Limb (tissue), 2 donors: Measurements from ENCODE around the gene FARP1.

Experiments used
- DNase-seq, 2 donors: peaks; one replicate each; pipeline ENCODE4 v3.0.0-alpha.2; 2016; ENCODE audit errors: extremely low spot score in 2 of 2

Gene FARP1

DNA sequence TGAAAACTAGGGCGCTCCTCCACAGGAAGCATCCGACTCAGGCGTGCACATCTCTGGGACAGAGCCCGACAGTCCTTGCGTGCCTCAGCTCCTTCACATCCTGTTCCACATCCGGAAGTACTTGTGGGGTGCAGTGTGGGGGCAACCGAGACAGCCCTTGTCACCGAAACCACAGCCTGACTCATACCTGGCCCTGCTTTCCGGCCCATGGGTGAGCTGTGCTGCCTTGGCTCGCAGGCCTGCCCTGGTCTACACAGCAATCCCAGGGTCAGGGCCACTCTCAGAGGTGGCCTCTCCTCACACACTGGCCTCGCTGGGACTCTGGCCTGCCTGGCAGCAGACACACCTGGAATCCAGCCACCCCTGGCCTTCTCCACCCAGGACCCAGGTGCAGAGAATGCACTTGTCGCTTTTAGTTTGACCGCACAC is 333.7 kb downstream of the FARP1 start:
- no peak for DNase-seq

DNA sequence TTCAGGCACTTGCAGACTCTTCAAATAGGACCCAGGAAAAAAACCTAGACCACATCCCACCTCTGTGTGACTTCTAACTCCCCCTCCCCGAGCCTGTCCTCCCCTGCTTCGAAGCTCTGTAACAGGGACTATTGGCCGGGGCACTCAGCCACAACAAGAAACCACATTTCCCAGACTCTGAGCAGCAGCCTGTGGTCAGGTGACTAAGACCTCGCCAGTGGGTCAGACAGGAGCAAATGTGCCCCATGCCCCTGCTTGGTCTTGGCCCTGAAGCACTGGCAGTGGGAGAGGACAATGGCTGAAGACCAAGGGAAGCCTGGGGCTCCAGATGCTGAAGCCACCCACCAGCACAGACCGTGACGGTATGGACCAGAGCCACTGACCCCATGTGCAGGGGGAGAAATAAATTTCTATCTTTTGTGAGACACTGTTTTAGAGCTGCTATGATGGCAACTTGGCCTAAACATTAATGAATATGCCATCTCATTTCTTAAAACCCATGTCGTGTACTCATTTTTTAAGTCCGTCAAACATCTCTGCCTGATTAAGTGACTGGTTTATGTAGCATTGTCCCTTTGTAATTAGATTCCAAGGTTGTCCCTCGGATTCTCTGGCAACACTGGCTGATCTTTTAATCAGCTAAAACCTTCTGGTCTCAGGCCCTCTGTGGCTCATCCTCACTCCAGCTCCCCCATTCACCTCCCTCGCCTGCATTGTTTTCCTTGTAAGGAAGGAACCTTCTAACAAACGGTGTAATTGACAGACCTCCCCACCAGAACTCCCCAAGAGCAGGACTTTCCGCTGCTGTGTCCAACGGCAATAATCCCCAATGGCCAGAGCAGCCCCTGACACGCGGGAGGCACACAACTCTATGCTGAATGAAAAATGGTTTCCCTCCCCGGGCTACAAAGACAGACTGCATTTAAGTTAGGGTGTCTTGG is 335.6 kb downstream of the FARP1 start:
- no peak for DNase-seq

DNA sequence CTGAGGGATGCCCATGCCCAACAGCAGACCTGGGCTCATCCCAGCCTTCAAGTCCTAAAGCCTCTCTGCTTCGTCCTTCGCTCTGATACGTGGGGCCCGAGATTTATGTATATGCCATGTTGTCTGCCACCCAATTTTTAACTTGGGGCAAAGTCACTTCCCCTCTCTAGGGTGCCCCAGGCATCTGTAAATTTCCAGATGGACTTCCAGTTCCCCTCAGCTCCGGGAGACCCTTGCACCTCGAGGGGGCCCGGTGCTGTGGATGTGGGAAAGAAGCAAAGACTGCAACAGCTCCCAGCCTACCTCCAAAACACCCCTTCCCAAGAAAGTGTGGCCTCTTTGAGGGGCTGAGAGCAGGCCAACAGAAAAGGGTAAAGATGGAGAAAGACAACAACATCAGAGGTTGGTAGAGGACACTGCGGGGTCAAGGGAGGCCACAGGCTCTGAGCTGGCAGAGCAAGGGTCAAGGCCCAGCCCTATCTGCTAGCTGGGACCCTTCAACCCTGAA is 336.7 kb downstream of the FARP1 start:
- no peak for DNase-seq

DNA sequence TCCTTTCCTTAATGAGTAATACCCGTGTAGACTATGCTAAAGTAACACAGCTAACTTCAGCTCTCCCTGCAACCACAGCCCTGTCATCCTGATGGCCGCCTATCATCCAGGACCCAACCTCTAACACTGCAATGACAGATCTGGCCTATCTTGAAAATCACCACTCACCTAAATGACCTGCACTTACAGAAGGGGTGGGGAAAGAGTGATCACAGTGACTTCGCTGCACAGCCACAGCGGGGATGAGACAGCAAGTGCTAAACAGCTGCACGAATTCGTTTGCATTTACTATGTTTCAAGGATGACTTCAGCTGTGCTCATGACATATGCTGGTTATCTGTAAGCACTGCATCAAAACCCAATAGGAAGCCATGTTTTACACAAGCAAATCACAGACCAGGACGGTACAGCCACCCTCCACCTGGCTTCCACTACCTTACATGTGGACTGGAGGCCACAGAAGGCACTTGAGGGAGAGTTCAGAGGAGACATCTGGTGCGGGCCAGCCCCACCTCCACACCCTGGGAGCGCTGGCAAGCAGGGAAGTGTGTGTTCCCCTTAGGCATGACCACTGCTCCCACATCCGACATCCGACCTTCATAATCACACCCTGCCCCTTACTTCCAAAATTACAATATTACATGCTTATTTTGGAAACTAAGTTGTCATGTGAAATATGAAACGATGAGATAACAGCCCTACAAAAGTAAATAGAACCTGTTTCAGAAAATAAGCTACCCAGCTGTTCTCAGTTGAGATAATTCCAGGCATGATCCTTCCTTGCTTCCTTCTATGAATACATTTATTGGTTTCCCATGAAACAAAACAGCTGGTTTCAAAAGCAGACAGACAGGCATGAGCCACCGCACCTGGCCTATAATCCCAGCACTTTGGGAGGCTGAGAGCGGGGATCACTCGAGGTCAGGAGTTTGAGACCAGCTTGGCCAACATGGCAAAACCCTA is 338.3 kb downstream of the FARP1 start:
- DNase-seq = peak in 1 of 2 donors; percentile 43

DNA sequence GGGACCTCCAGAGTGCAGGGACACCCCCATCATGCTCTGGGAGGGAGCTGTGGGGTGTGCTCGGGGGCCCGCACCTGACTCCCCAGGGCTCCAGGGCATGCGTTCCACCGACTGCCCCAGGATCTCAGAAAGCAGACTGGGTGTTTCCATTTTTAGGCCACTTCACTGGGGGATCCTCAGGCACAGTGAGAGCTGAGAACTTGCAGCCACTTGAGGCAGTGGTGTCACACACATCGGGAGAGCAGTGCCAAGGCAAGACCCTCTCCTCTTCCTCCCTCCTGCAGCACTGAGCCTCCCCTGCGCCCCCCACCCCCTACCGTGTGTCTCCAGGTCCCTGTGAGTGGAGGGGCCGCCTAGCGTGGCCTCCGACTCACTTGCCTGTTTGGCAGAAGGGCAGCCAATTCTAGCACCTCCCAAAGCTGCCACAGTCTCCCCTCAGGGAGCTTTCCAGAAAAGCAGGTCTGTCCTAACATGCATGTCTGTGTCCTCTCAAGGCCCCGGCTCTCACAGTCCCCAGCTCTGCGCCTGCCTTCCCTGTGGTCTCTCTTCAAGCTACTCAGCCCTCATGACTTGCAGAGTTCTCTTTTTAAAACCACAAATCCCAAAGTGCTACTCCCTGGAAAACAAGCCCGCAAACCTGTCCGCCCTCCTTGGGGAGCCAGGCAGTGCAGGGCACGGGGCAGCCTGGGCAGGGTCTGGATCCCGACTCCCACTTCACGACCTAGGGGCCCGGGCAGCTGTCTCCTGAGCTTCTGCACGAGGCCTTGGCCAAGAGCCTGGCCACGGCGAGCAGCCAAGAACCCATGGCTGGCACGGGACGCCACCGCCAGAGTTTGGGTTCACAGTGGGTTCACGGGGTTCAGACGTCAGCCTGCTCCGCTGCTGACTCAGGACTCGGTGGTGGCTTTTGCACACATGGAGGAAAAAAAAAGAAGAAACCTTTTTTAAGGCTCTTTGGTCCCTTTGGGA is 339.9 kb downstream of the FARP1 start:
- peak in 1 of 2 donors; percentile 72 for DNase-seq

DNA sequence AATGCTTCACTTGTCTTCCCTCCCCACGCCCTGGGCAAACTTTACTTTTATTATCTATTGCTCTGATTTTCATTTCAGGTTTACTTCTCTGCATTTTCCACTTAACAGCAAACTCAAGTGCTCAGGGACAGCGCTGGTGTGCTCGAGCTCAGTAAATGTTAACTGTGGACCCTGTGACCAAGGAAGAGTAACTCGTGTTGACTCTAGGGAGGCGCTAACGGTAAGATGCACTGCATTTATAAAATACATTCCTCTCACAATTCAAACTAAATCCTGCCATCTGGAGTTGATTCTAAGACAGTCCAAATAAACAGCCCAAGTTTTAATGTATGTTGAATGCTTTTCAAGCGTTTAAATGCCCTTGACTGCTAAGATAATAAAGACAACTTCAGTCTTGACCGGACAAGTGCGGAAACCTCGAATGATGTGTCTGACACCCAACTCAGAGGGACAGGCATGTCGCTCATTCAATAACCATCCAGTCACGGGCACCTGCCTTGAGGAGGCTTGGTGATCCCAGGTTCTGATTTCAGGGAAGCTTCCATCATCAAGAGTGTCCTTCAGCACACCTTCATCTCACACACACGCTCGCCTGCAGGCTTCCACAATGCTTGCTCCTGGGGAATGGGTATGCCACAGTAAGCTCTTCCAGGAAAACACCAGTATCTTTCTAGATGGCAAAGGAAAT is 340.9 kb downstream of the FARP1 start:
- no peak for DNase-seq

DNA sequence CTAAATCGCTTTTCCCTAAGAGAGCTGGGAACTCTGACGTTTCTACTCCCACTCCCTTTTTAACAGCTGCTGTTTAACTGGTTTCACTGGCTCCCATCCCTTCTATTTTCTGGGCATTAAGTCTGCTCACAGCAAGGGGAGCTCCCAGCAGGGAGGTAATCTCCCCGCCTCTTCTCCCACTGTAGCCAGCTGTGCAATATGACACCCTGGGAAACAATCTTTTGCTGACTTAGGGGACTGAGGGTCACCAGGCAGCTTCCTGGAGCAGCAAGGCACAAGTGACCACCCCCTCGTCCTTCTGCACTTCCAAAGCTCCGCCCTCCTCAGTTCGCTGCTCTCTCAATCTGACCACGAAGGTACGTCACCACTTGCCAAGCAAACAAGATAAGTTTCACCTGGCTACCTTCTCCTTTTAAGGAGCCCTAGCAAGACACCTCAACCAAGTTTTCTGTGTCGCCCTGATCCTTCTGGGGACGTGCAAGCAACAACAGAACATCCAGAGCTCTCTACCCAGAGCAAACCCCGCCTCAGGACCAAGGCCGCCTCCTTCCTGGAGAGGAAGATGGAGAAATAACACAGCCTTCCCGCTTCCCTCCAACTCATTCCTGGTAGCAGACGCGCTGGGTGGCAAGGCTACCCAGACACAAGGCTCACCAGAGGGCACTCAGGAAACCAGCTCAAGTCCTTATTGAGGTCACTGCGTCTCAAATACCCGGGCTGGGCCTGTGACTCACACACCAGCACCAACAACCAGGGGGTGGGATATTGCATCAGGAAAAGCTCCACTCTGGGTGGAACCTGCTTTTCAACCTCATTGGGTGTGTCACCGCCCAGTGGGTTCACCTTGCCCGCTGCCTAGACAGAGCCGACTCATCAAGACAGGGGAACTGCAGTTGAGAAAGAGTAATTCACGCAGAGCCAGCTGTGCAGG is 341.7 kb downstream of the FARP1 start:
- DNase-seq = peak; percentile 68 to 81

DNA sequence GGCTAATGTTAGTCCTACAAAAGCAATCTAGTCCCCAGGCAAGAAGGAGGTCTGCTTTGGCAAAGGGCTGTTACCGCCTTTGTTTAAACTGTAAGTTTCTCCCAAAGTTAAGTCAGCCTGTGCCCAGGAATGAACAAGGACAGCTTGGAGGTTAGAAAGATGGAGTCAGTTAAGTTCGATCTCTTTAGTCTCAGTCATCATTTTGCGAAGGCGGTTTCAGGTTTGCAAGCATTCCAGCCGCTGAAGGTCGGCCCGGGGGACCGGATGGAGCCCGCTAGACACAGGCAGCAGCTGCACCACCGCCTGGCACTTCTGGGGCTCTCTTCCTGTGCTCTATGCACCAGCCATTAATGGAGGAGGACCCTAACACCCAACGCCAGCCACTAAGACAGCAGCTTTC is 342.7 kb downstream of the FARP1 start:
- DNase-seq = no peak

DNA sequence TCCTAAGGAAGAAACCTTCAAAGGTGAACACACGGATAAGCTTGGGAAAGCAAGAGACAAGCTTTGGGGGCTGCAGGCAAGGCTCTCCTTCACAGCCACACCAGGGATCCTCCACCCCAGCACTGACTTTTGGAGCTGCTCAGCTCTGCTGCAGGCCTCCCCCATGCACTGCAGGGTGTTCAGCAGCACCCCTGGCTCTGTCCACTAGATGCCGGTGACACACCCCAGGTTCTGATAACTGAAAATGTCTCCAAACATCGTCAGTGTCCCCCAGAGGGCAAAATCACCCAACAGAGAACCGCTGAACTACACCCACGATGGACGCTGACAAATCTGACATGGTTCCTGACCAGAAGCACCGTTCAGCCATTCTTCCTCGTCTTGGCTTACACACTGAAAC is 343.5 kb downstream of the FARP1 start:
- no peak for DNase-seq

DNA sequence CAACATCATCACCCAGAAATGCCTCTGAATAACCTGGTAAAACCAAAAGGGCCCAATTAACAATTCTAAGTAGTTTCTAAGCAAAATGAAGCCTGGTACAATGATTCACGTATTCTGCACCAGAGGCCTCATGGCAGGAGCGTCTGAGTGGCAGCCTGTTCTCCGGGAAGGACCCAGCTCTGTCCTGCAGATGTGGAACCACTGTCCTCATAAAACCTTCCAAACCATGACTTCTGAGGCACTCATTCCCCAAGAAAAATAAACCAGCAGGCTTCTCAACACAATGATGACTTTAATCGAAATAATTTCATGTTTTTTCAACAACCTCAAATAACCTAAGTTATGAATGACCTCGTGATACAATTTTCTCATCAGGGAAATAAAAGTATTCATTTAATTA is 344.1 kb downstream of the FARP1 start:
- no peak for DNase-seq

DNA sequence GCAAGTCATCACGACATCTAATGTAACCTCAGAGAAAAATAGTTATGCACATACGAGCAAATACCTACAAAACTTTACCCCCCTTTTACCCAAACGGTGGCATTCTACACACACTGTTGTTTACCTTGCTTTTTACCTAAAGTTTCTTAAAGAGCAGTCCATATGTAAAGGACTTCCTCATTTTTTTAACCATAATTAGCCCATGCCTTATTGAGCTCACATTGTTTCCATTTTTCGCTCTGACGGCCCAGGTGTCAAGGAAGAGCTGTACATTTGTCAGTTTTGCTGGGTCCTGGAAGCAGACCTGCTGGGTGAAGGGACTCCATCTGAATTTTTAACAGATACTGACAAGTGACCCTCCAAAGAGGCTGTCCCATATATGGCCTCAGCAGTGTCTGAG is 344.6 kb downstream of the FARP1 start:
- no peak for DNase-seq

DNA sequence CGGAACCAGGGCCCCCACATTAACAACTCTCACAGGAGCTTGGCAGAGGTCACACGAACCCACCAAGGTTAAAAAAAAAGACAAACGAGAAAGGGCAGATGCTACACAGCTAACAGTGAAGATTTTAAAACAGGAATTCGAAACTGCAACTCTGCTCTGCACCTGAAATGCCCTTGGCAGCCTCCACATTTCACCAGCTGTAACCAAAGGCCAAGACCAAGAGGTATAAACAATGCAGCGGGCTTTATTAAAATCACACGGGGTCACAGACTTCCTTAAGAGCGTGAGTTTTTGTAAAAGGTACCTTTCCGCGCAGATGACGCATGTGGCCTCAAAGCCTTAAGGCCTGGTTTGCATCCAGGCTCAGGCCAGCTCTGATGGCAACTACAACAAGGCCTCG is 345.8 kb downstream of the FARP1 start:
- no peak for DNase-seq

DNA sequence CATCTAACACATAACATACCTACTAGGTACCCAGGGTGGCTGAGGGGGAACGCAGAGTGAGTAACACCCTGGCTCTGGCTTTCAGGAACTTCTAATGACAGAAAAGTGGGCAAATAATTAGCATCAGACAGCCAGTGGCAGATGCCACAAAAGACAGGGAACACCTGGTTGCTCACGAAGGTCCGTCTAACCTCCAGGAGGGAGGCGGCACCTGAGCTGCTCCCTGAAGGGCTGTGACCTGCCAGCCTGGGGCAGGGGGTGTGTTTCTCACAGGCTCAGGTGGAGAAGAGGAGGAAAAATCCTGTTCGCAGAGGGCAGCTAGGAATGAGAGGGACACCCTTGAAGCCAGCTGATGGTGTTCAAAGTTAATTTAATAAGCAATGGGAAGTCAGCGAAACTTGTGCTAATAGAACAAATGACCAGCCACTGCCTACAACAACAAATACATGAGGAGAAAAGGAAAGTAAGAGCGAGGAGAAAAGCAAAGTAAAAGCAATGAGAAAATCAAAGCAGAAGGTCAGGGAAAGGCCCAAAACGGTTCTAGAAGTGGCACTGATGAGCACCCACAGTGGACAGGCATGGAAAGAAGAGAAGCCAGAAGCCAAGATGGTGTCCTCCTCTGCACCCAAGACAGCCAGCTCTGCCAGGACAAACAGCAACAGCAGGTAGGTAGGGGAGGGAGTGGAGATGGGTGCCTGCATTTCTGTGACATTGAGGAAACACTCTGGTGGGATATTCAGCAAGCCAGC is 346.7 kb downstream of the FARP1 start:
- DNase-seq = no peak

DNA sequence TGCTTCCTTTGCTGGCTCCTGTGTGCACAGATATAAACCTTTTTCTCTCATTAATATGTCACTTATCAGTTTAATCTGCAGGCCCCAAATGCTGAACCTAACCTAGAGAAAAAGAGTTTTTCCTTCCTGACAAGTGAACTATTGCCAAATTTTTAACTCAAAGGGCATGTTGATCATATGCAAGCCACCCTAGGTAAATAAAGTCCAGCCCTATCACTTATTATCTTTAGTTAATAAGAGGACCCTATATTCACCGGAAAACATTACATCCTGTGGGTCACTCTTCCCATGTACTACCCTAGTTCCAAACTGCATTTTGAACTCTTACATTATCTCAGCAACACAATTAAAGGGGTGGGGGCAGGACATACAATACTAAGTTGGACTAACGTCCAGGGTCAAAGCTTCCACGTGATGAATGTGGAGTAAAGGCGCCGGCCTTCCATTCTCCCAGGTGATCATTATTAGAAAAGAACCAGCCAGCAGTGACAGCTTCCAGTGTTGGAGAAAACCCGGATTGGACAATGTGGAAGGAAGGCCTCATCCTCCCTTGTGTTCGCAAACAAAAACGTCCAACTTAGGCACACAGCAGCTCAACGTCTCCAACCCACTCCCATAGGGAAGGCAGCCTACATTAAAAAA is 347.4 kb downstream of the FARP1 start:
- no peak for DNase-seq

DNA sequence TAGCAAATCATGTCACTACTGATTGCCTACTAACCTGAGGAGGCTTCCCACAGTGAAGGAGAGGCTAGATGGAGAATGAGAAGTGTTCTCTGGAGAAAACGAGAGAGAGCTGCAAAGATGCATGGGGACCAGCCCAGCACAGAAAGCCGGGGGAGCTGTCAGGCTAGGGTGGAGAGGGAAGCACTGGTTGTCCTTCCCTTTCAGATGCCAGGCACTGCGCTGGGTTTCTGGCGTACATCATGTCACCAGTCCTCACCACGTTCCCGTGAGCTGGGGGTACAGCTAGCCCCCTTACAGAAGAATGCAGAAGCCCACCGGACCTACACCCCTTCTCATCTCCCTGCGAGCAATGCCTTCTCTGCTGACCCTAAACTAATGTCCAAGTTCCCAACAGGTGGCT is 348.0 kb downstream of the FARP1 start:
- DNase-seq = no peak

DNA sequence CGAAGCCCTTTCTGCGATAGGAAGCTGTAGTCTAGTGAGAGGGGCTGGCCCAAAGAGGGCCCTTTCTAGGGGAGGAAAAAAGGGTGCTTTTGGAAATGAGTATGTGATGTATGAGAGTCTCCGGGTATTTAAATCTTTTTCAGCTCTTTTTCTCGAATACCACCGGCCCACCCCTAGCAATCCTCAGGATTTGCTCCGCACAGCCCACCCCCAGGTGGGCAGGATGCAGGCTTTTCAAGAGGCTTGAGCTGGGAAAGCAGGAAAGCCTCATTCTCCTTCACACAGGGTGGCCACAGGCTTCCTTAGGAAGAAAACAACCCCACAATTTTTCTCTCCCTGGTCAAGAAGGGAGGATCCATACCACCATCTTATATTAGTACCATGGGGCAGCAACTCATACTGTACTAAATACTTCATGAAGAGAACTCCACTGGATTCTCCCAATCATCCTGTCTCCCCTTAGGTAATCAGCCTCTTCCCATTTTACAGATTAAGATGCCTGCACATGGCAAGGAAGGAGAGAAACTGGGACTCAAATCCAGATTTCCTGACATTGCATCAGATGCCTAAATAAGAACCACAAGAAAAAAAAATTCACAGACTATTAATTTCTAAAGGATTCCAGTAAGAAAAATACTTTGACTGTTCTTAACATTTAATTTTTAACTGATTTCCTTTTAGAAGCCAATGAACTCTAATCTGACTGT is 349.6 kb downstream of the FARP1 start:
- DNase-seq = no peak

DNA sequence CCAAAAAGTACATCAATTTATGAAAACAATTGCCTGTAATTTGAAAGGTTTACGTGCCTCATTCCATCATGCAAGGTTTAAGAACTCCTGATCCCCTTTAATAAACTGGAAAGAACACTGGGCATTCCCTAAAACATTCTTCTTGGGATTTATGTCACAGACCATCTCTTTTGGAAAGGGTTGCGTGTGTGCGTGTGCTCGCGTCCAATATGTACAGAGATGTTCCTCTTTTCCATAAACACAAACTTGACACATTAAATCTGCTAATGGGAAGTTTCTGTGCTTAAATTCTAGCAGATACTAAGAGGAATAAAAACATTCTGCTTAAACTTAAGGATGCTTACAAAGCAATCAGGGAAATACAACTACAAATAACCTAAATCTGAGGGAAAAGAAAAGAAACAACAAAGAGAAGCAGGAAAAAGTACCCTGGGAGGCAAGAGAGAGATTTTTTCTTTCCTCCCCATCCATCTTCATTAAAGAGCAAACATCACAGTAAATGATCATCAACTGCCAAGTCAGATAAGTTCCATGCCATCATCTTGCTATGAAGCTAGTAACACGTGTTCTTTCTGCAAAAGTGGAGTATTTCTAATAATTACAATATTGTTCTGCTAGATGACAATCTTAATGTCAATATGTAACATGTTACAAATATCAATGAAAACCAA is 350.3 kb downstream of the FARP1 start:
- DNase-seq = no peak
